Measurements from ENCODE around the gene GLIS1.

Gene GLIS1

DNA sequence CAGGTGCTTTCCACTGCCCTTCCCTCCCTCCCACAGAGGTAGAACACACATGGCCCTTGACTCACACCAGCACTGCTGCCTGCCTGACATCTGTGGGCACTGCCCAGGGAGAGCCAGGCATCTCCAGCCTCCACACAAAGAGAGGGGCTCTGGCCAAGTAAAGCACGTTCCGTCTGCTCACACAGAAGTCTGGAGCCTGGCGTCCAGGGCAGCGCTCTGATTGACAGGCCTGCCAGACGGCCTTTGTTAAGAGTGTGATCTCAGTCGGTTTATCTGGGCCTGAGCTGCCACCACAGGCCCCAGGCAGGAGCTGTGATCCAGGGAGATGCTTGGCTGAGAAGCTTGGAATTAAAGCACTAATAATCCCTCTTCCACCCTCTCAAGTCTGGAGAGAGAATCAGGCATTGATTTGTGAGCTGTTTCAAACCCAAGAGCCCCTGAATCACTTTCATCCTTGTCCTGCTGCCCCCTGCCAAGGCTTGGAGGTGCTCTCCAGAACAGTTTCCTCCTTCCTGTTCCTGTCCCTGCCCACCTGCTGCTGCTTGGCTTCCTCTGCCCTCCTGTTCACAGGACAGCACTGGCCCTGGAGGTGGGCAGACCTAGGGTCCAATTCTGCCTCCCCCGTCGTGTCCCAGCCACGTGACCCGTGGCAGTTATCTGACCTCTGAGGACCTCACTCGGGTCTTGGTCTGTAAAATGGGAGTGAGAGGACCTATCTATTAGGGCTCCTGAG, 276.0 kb downstream of the GLIS1 start:
- no peak for DNase-seq (ENCODE audit: low spot score)

DNA sequence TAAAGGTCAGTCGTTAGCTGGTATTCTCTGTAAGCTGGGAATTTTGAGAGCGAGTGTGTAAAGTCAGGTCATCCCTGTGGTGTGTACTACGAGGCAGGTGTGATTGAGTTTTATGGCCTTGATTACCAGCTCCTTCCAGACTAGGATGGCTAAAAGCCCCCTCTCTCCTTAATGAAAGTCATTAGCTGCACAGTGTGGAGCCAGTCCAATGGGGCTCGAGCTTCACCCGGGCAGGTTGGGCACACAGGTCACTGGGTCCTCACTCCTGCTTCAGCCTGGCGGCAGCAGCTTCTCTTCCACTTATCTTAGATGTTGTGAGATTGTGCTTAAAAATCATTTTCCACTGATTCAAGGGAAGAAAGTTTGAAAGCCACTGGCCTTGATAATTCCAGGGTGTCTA, 276.8 kb downstream of the GLIS1 start:
- DNase-seq (ENCODE audit: low spot score), result no peak

DNA sequence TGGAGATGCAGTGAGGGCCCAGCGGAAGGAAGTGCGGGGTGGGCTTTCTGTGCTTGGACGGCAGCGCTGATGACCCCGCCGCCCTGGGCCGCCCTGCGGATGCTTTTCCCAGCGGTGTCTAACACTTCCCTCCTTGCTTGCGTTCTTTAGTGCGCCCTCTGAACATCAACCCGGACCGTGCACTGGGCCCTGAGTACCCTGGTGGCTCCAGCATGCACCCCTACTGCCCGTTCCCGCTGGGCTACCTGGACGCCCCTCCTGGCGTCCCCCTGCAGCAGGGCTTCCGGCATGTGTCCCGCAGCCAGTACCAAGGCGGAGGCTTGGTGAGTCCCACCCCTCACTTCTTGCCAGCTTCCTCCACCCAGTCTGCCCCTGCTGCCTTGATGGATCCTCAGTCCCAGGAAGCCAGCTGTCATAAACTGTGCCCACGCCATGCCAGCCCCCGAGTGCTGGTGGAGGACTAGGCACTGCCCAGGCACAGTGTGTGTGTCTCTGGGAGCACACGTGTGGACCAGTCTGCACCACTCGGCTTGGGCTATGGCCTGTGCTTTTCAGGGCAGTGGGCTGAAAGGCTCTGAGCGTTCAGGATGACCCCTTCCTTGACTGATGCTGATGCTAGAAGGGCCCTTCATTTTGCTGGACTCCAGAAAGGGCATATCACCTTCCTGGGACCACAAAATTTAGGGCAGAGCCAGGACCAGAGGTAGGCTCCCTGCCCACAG, 277.5 kb downstream of the GLIS1 start:
- DNase-seq (ENCODE audit: low spot score), result no peak

DNA sequence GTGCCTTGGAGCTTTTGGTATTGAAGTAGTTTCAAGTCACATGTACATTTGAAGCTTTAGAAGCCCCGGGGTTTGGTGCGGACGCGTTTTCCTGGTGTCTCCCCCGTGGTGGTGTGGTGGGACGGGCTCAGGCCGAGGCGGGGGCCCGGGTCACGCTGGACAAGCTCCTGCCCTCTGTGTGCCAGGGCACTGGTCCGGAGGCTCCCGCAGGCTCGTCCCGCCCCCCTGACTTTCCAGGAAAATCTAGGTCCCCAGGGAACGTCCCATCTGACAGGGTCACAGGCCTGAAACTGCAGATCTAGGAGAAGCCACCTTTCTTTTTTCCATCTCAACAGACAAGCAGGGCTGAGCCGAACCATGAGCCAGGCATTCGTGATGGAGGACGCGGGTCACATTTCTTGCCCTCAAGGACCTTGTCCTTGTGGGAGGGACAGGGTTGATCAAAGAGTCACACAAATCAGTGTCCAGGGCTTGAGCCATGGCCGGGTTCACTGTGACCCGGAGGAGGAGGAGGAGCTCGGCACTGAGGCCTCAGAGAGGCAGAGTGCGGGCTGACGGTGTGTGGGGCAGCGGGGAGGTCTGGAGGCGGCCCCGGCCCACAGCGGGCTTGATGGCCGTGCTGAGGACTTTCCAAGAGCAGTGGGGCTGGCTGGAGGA, 278.2 kb downstream of the GLIS1 start:
- DNase-seq (ENCODE audit: low spot score), result no peak

DNA sequence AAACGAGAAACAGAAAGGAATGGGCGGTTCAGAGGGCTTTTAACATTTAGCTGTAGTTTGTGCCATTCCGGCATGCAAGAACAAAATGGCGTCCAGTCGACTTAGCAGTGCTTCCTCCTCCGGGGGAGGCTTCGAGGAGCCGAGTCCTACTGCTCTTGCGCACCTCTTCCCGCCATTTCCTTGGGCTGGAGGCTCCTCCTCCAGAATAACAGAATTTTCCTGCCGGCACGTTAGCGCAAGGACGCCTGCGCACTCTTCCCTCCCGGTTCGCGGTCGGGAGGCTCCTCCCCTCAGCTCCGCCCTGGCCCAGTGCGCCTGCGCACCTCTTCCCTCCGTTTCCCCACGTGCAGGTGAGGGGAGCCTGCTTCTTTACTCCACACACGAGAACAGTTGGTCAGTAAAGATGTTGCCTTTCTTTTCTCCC, 278.7 kb downstream of the GLIS1 start:
- DNase-seq (ENCODE audit: low spot score), result no peak

DNA sequence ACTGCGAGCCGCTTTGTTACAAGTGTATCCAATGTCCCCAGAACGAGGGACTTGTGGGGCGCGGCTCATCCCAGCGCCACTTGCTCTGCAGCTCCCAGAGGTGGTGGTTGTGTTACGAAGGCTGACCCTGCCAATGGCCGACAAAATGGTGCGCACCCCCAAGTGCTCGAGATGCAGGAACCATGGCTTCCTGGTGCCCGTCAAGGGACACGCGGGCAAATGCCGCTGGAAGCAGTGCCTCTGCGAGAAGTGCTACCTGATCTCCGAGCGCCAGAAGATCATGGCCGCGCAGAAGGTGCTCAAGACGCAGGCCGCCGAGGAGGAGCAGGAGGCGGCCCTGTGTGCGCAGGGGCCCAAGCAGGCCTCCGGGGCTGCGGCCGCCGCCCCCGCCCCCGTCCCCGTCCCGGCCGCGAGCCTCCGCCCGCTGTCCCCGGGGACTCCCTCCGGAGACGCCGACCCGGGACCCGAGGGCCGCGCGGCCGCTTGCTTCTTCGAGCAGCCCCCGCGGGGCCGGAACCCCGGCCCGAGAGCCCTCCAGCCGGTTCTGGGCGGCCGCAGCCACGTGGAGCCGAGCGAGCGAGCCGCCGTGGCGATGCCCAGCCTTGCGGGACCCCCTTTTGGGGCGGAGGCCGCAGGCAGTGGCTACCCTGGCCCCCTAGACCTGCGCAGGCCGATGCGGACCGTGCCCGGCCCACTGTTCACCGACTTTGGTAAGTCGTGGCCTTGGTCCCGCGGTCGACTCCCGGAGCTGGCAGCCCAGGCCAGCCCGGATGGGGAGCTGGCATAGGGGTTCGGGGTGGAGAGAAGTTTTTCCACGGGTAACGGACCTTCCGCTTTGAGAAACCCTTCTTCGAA, 279.4 kb downstream of the GLIS1 start, which contains the start of gene DMRTB1:
DMRTB1 (plus strand) TSS at position 79 of the 855 bp plus-strand sequence; CDS start at position 134, 55 bp downstream.
- no peak for DNase-seq (ENCODE audit: low spot score)

DNA sequence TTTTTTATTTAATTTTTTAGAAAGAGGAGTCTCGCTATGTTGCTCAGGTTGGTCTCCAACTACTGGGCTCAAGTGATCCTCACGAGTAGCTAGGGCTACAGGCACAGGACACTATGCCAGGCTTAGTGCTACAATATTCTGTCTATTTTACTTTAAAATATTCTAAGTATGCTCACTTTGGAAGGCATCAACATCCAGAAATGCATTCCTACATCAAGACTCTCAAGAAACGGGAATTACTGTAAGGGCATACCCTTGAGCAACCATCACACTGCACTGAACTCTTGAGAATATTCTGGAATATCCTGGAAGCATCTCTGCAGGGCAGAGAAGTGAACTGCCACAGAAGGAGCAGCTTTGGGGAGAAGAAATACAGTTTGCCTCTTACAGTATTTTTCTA, 280.3 kb downstream of the GLIS1 start:
- no peak for DNase-seq (ENCODE audit: low spot score)

Data from hematopoietic multipotent progenitor cell treated with erythropoietin and hydrocortisone succinate and interleukin-3 and kit ligand, for 15 days (in vitro differentiated cells).